ENCODE results near the gene DOCK10.

The DOCK10 gene

DNA sequence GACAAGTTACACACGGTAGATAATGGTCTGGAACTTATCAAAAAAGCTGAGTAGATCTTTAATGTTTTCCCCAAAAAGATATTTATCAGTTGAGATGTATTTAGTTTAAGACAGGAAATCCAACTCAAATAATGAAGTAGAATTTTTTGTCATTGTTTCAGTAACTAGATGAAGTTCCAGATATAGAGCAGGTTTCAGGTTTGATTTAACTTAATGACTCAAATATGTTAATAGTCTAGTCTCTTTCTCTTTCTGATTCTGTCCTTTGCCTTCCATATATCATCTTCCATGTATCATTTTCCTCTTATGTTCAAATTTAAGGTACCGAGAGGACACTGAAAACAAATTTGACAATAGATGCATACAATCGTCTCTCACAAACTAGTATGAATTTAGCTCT, 23.6 kb upstream of the DOCK10 start:
- DNase-seq (no peak), ATAC-seq (ENCODE audit: insufficient read depth, low read depth) (no peak)
- no peak for TF ChIP-seq EZH2 (IDR thresholded peaks at IDR 0.05; ENCODE audit: borderline replicate concordance, low read depth, low read length, severe bottlenecking)
- TF ChIP-seq, protein P1, sequence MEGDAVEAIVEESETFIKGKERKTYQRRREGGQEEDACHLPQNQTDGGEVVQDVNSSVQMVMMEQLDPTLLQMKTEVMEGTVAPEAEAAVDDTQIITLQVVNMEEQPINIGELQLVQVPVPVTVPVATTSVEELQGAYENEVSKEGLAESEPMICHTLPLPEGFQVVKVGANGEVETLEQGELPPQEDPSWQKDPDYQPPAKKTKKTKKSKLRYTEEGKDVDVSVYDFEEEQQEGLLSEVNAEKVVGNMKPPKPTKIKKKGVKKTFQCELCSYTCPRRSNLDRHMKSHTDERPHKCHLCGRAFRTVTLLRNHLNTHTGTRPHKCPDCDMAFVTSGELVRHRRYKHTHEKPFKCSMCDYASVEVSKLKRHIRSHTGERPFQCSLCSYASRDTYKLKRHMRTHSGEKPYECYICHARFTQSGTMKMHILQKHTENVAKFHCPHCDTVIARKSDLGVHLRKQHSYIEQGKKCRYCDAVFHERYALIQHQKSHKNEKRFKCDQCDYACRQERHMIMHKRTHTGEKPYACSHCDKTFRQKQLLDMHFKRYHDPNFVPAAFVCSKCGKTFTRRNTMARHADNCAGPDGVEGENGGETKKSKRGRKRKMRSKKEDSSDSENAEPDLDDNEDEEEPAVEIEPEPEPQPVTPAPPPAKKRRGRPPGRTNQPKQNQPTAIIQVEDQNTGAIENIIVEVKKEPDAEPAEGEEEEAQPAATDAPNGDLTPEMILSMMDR (IDR thresholded peaks at IDR 0.05; ENCODE audit: borderline replicate concordance, extremely low read depth, low read length, poor library complexity, severe bottlenecking): no peak

DNA sequence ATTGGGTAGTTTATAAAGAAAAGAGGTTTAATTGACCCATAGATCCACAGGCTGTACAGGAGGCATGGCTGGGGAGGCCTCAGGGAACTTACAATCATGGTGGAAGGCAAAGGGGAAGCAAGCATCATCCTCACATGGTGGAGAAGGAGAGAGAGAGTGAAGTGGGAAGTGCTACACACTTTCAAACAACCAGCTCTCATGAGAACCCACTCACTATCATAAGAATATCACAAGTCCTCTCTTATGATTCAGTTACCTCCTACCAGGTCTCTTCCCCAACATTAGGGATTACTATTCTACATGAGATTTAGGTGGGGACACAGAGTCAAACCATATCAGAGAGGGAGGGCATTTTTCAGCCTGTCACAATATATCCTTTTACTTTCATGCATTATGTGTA, 22.7 kb upstream of the DOCK10 start:
- H3K27ac ChIP-seq (ENCODE audit: low read length): no peak overlapping the region
- H3K27me3 ChIP-seq (ENCODE audit: insufficient read depth, low read length, poor library complexity): no peaks in the 10 kb centered on the region
- ATAC-seq (ENCODE audit: insufficient read depth, low read depth) (no peak), DNase-seq (no peak)
- no peak overlapping the region for H2AFZ ChIP-seq (ENCODE audit: low read depth, low read length)
- H3K36me3 ChIP-seq (ENCODE audit: insufficient read depth, low read length): no peaks in the 10 kb centered on the region
- peaks cover 8% of the 10 kb centered on the region for H3K4me1 ChIP-seq (ENCODE audit: insufficient read depth, low read length)
- TF ChIP-seq EZH2 (IDR thresholded peaks at IDR 0.05; ENCODE audit: borderline replicate concordance, low read depth, low read length, severe bottlenecking): no peak
- TF ChIP-seq, protein P1 (IDR thresholded peaks at IDR 0.05; ENCODE audit: borderline replicate concordance, extremely low read depth, low read length, poor library complexity, severe bottlenecking): no peak
- no peak overlapping the region for H3K4me3 ChIP-seq (ENCODE audit: low read depth in 1 of 2, low read length in 2 of 2)
- no peaks in the 10 kb centered on the region for H3K79me2 ChIP-seq (ENCODE audit: insufficient read depth, low read length)
- no peak overlapping the region for H3K9ac ChIP-seq (ENCODE audit: low read depth, low read length)
- peaks cover 5% of the 10 kb centered on the region for H3K9me3 ChIP-seq (ENCODE audit: insufficient read depth, low read length, severe bottlenecking)
- H3K4me2 ChIP-seq (ENCODE audit: insufficient read depth, low read length): no peak overlapping the region
- H4K20me1 ChIP-seq (ENCODE audit: insufficient read depth, low read length): no peaks in the 10 kb centered on the region

More for the DNA sequence above, 23.6 kb upstream of the DOCK10 start:
- H3K9ac ChIP-seq (ENCODE audit: low read depth, low read length): no peak overlapping the region
- H3K4me1 ChIP-seq (ENCODE audit: insufficient read depth, low read length): peaks cover 8% of the 10 kb centered on the region
- H3K4me3 ChIP-seq (ENCODE audit: low read depth in 1 of 2, low read length in 2 of 2): no peak overlapping the region
- no peak overlapping the region for H3K27ac ChIP-seq (ENCODE audit: low read length)
- no peaks in the 10 kb centered on the region for H3K79me2 ChIP-seq (ENCODE audit: insufficient read depth, low read length)
- no peaks in the 10 kb centered on the region for H4K20me1 ChIP-seq (ENCODE audit: insufficient read depth, low read length)
- no peaks in the 10 kb centered on the region for H3K27me3 ChIP-seq (ENCODE audit: insufficient read depth, low read length, poor library complexity)
- H3K9me3 ChIP-seq (ENCODE audit: insufficient read depth, low read length, severe bottlenecking): peaks cover 5% of the 10 kb centered on the region
- no peaks in the 10 kb centered on the region for H3K36me3 ChIP-seq (ENCODE audit: insufficient read depth, low read length)
- no peak overlapping the region for H3K4me2 ChIP-seq (ENCODE audit: insufficient read depth, low read length)
- H2AFZ ChIP-seq (ENCODE audit: low read depth, low read length): no peak overlapping the region

DNA sequence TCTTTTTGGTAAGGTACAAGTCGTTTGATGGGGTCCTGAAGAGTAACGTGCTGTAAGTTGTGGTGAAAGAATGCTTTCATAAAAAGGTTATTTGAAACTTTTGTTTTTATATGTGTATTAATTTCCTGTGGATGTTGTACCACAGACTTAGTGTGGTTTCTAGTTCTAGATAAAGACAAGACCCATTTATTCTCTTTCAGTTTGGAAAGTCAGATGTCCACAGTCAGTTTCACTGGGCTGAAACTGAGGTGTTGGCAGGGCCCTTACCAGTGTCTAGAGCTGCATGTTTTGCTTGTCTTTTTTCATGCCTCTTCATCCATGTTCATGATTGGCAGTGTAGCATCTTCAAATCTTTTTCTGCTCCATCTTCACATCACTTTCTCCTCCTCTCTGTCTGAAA, 22.1 kb upstream of the DOCK10 start:
- Histone ChIP-seq H4K20me1 (ENCODE audit: insufficient read depth, low read length) (no peaks in the 10 kb centered on the region), H2AFZ (ENCODE audit: low read depth, low read length) (no peak overlapping the region), H3K4me2 (ENCODE audit: insufficient read depth, low read length) (no peak overlapping the region), H3K9me3 (ENCODE audit: insufficient read depth, low read length, severe bottlenecking) (peaks cover 5% of the 10 kb centered on the region), H3K79me2 (ENCODE audit: insufficient read depth, low read length) (no peaks in the 10 kb centered on the region), H3K36me3 (ENCODE audit: insufficient read depth, low read length) (no peaks in the 10 kb centered on the region), H3K27ac (ENCODE audit: low read length) (no peak overlapping the region), H3K4me3 (ENCODE audit: low read depth in 1 of 2, low read length in 2 of 2) (no peak overlapping the region), H3K9ac (ENCODE audit: low read depth, low read length) (no peak overlapping the region), H3K27me3 (ENCODE audit: insufficient read depth, low read length, poor library complexity) (no peaks in the 10 kb centered on the region), H3K4me1 (ENCODE audit: insufficient read depth, low read length) (peaks cover 8% of the 10 kb centered on the region)
- ATAC-seq (ENCODE audit: insufficient read depth, low read depth): peak; percentile 67
- TF ChIP-seq EZH2 (IDR thresholded peaks at IDR 0.05; ENCODE audit: borderline replicate concordance, low read depth, low read length, severe bottlenecking): no peak
- TF ChIP-seq, protein P1 (IDR thresholded peaks at IDR 0.05; ENCODE audit: borderline replicate concordance, extremely low read depth, low read length, poor library complexity, severe bottlenecking): no peak
- DNase-seq: no peak

All from DND-41 (cell line).